Non-pigmented ciliary epithelial cell (primary cell): ENCODE data around the gene DCAF15.

Experiments used
- DNase-seq: peaks from one replicate; pipeline ENCODE4 v3.0.0-alpha.2; 2010; ENCODE audit warnings: low read depth

Gene DCAF15

GRCh38 chr19:13995017-13995728 is 42.9 kb downstream of the DCAF15 start:
- no peak for DNase-seq

- DNase-seq = no peak
These were observed 43.8 kb downstream of the DCAF15 start for GRCh38 chr19:13995878-13996765.

- no peak for DNase-seq
These were observed 44.8 kb downstream of the DCAF15 start for GRCh38 chr19:13996928-13997630.

GRCh38 chr19:13997631-13997962 is 45.3 kb downstream of the DCAF15 start:
- DNase-seq = no peak

GRCh38 chr19:13998426-13998825 is 46.1 kb downstream of the DCAF15 start:
- DNase-seq = no peak

GRCh38 chr19:13999085-13999484 is 46.8 kb downstream of the DCAF15 start:
- no peak for DNase-seq

GRCh38 chr19:14000691-14001375 is 48.5 kb downstream of the DCAF15 start:
- no peak for DNase-seq

GRCh38 chr19:14002571-14003250 is 50.4 kb downstream of the DCAF15 start:
- no peak for DNase-seq

GRCh38 chr19:14003251-14004055 is 51.1 kb downstream of the DCAF15 start:
- no peak for DNase-seq

GRCh38 chr19:14004619-14005348 is 52.5 kb downstream of the DCAF15 start:
- DNase-seq = no peak

- peak; percentile 28 for DNase-seq
These were observed 53.2 kb downstream of the DCAF15 start for GRCh38 chr19:14005349-14006084.

GRCh38 chr19:14006085-14006765 is 53.9 kb downstream of the DCAF15 start, which contains the start of gene RFX1:
Gene RFX1, minus strand, starts transcription at chr19:14006320. Its CDS starts 12,477 bp downstream, at chr19:13993843.
- DNase-seq = peak; percentile 100

GRCh38 chr19:14006766-14007562 is 54.7 kb downstream of the DCAF15 start:
- no peak for DNase-seq
